ENCODE data around the gene ZNF595.
A peak's percentile ranks its signal among the peaks of the same experiment; 100 is the strongest.

ZNF595 gene

GRCh38 chr4:124275-125081, 71.4 kb downstream of the ZNF595 start, which contains the start of gene ZNF718:
Gene ZNF718, plus strand, starts transcription at chr4:124501. Its CDS starts 170 bp downstream, at chr4:124671.
- Histone ChIP-seq H3K4me1 (ENCODE audit: control insufficient read depth, low read length) (peaks cover 15% of the 10 kb centered on the region), H3K4me3 (ENCODE audit: low read length) (peak within 1 kb of the TSS; percentile 96), H3K36me3 (ENCODE audit: control insufficient read depth, low read length) (peaks cover 52% of the 10 kb centered on the region), H3K27me3 (ENCODE audit: control insufficient read depth, low read length) (no peaks in the 10 kb centered on the region), H4K20me1 (ENCODE audit: control insufficient read depth, insufficient read depth, low read depth, low read length) (no peaks in the 10 kb centered on the region), H3K79me2 (ENCODE audit: control insufficient read depth, low read length) (peaks cover 52% of the 10 kb centered on the region), H3K27ac (ENCODE audit: low read depth, low read length) (peak within 1 kb of the TSS; percentile 83), H3K9me2 (replicated peaks; ENCODE audit: control insufficient read depth, low read length) (no peaks in the 10 kb centered on the region), H3K9me3 (ENCODE audit: control insufficient read depth, insufficient read depth, low read length) (peaks cover 57% of the 10 kb centered on the region), H3K4me2 (ENCODE audit: low read length) (peak within 1 kb of the TSS; percentile 88), H3F3A (ENCODE audit: control insufficient read depth, insufficient read depth) (no peaks in the 10 kb centered on the region)
- TF ChIP-seq EZH2phosphoT487 (IDR thresholded peaks at IDR 0.05; ENCODE audit: borderline replicate concordance, low read length): no peak
- TF ChIP-seq, protein P1, sequence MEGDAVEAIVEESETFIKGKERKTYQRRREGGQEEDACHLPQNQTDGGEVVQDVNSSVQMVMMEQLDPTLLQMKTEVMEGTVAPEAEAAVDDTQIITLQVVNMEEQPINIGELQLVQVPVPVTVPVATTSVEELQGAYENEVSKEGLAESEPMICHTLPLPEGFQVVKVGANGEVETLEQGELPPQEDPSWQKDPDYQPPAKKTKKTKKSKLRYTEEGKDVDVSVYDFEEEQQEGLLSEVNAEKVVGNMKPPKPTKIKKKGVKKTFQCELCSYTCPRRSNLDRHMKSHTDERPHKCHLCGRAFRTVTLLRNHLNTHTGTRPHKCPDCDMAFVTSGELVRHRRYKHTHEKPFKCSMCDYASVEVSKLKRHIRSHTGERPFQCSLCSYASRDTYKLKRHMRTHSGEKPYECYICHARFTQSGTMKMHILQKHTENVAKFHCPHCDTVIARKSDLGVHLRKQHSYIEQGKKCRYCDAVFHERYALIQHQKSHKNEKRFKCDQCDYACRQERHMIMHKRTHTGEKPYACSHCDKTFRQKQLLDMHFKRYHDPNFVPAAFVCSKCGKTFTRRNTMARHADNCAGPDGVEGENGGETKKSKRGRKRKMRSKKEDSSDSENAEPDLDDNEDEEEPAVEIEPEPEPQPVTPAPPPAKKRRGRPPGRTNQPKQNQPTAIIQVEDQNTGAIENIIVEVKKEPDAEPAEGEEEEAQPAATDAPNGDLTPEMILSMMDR (IDR thresholded peaks at IDR 0.05; ENCODE audit: low read depth, low read length, poor library complexity, severe bottlenecking): no peak

GRCh38 chr4:125091-125771, 72.1 kb downstream of the ZNF595 start:
- Histone ChIP-seq H3K4me2 (ENCODE audit: low read length) (peak overlapping the region; percentile 88), H3K36me3 (ENCODE audit: control insufficient read depth, low read length) (peaks cover 60% of the 10 kb centered on the region), H3K79me2 (ENCODE audit: control insufficient read depth, low read length) (peaks cover 59% of the 10 kb centered on the region), H3F3A (ENCODE audit: control insufficient read depth, insufficient read depth) (no peaks in the 10 kb centered on the region), H3K4me1 (ENCODE audit: control insufficient read depth, low read length) (peaks cover 15% of the 10 kb centered on the region), H3K9me2 (replicated peaks; ENCODE audit: control insufficient read depth, low read length) (no peaks in the 10 kb centered on the region), H3K9me3 (ENCODE audit: control insufficient read depth, insufficient read depth, low read length) (peaks cover 54% of the 10 kb centered on the region), H4K20me1 (ENCODE audit: control insufficient read depth, insufficient read depth, low read depth, low read length) (no peaks in the 10 kb centered on the region), H3K4me3 (ENCODE audit: low read length) (peak overlapping the region; percentile 96), H3K27me3 (ENCODE audit: control insufficient read depth, low read length) (no peaks in the 10 kb centered on the region), H3K27ac (ENCODE audit: low read depth, low read length) (peak overlapping the region; percentile 83)
- TF ChIP-seq EZH2phosphoT487 (IDR thresholded peaks at IDR 0.05; ENCODE audit: borderline replicate concordance, low read length): no peak
- TF ChIP-seq, protein P1 (IDR thresholded peaks at IDR 0.05; ENCODE audit: low read depth, low read length, poor library complexity, severe bottlenecking): no peak

GRCh38 chr4:125833-126232, 72.7 kb downstream of the ZNF595 start:
- Histone ChIP-seq H4K20me1 (ENCODE audit: control insufficient read depth, insufficient read depth, low read depth, low read length) (no peaks in the 10 kb centered on the region), H3K4me3 (ENCODE audit: low read length) (peak overlapping the region; percentile 96), H3F3A (ENCODE audit: control insufficient read depth, insufficient read depth) (no peaks in the 10 kb centered on the region), H3K4me1 (ENCODE audit: control insufficient read depth, low read length) (peaks cover 15% of the 10 kb centered on the region), H3K79me2 (ENCODE audit: control insufficient read depth, low read length) (peaks cover 59% of the 10 kb centered on the region), H3K9me3 (ENCODE audit: control insufficient read depth, insufficient read depth, low read length) (peaks cover 51% of the 10 kb centered on the region), H3K4me2 (ENCODE audit: low read length) (peak overlapping the region; percentile 88), H3K9me2 (replicated peaks; ENCODE audit: control insufficient read depth, low read length) (no peaks in the 10 kb centered on the region), H3K27ac (ENCODE audit: low read depth, low read length) (no peak overlapping the region), H3K27me3 (ENCODE audit: control insufficient read depth, low read length) (no peaks in the 10 kb centered on the region), H3K36me3 (ENCODE audit: control insufficient read depth, low read length) (peaks cover 65% of the 10 kb centered on the region)
- no peak for TF ChIP-seq EZH2phosphoT487 (IDR thresholded peaks at IDR 0.05; ENCODE audit: borderline replicate concordance, low read length)
- TF ChIP-seq, protein P1 (IDR thresholded peaks at IDR 0.05; ENCODE audit: low read depth, low read length, poor library complexity, severe bottlenecking): no peak
